DND-41 (cell line): ENCODE results near the gene NF2.
A peak's percentile ranks its signal among the peaks of the same experiment; 100 is the strongest.

Experiments used
- ATAC-seq: fragments of 200-7000 bp; cut with Tn5 transposase; 3 replicates; pipeline ENCODE4 v1.9.1; 2021; ENCODE audit warnings: low read depth; ENCODE audit not compliant: insufficient read depth
- DNase-seq: peaks from one replicate; pipeline ENCODE4 v3.0.0-alpha.2; 2020
- H2AFZ ChIP-seq: 2 replicates; pipeline ENCODE4 v1.6.0; 2012; ENCODE audit warnings: low read depth, low read length
- H3K27ac ChIP-seq: 2 replicates; pipeline ENCODE4 v1.5.1; 2012; ENCODE audit warnings: low read length, inconsistent platforms
- H3K27me3 ChIP-seq: fragments of 200-600 bp; sonication (generic); 2 replicates; pipeline ENCODE4 v1.6.0; 2012; ENCODE audit warnings: low read length, mild to moderate bottlenecking, inconsistent platforms; ENCODE audit not compliant: insufficient read depth, poor library complexity
- H3K36me3 ChIP-seq: 2 replicates; pipeline ENCODE4 v1.5.1; 2012; ENCODE audit warnings: low read length, inconsistent platforms; ENCODE audit not compliant: insufficient read depth
- H3K4me1 ChIP-seq: 2 replicates; pipeline ENCODE4 v1.5.1; 2012; ENCODE audit warnings: mild to moderate bottlenecking, low read length; ENCODE audit not compliant: insufficient read depth
- H3K4me2 ChIP-seq: 2 replicates; pipeline ENCODE4 v1.6.0; 2012; ENCODE audit warnings: mild to moderate bottlenecking, moderate library complexity, low read length, inconsistent platforms; ENCODE audit not compliant: insufficient read depth
- H3K4me3 ChIP-seq, 2 experiments: fragments of 200-600 bp in 1 of 2; shearing (Covaris generic) in 1 of 2; 2 replicates each; pipeline ENCODE4 v1.5.1; 2012 to 2016; ENCODE audit warnings: inconsistent platforms in 2 of 2, low read length in 2 of 2, mild to moderate bottlenecking in 2 of 2, low read depth in 1 of 2, moderate library complexity in 1 of 2
- H3K79me2 ChIP-seq: 2 replicates; pipeline ENCODE4 v1.6.0; 2012; ENCODE audit warnings: low read length, inconsistent platforms; ENCODE audit not compliant: insufficient read depth
- H3K9ac ChIP-seq: 2 replicates; pipeline ENCODE4 v1.6.0; 2012; ENCODE audit warnings: low read depth, mild to moderate bottlenecking, inconsistent platforms, low read length, moderate library complexity
- H3K9me3 ChIP-seq: 2 replicates; pipeline ENCODE4 v1.5.1; 2012; ENCODE audit warnings: low read length, moderate library complexity, mild to moderate bottlenecking, inconsistent platforms; ENCODE audit not compliant: insufficient read depth, severe bottlenecking
- H4K20me1 ChIP-seq: 2 replicates; pipeline ENCODE4 v1.6.0; 2012; ENCODE audit warnings: low read length; ENCODE audit not compliant: insufficient read depth
- CTCF ChIP-seq: IDR thresholded peaks from 2 replicates; pipeline ENCODE4 v1.5.1; 2012; ENCODE audit warnings: borderline replicate concordance, low read length, moderate library complexity, mild to moderate bottlenecking; ENCODE audit not compliant: poor library complexity, severe bottlenecking; ENCODE audit errors: extremely low read depth
- EZH2 ChIP-seq: IDR thresholded peaks from 3 replicates; pipeline ENCODE4 v1.6.1; 2012; ENCODE audit warnings: borderline replicate concordance, low read depth, mild to moderate bottlenecking, moderate library complexity, low read length, inconsistent platforms; ENCODE audit not compliant: severe bottlenecking

NF2 gene

GRCh38 chr22:29629903-29630516 lies 26.6 kb downstream of the NF2 start:
- Histone ChIP-seq H3K79me2 (peaks cover 93% of the 10 kb centered on the region), H3K9me3 (no peaks in the 10 kb centered on the region), H4K20me1 (peaks cover 37% of the 10 kb centered on the region; the same call in 1 of the 2 replicates), H3K9ac (no peak overlapping the region), H2AFZ (no peak overlapping the region), H3K27ac (peak overlapping the region; percentile 30), H3K36me3 (peaks cover 2% of the 10 kb centered on the region; the same call in 1 of the 2 replicates), H3K4me2 (no peak overlapping the region), H3K4me3 (no peak overlapping the region), H3K27me3 (no peaks in the 10 kb centered on the region), H3K4me1 (peaks cover 53% of the 10 kb centered on the region)
- TF ChIP-seq CTCF (no peak), EZH2 (no peak)
- DNase-seq (no peak), ATAC-seq (no peak)

DNA sequence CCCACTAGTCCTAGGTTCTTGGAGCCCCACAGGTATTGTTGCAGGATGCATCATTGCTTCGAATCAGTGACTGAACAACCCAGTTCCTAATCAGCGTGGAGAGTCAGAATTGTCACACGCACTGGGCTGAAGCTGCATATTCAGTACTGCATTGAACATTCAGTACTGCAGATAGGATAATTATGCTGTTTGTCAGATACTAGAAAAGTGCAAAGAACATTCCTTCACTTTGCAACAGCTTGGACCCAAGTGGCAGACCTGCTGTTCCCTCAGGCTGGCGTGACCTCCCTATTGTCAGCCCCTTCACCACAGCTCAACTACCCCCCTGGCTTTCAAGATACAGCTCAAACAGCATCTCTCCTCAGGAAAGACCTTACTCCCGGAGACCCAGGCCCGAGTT lies 27.6 kb downstream of the NF2 start:
- DNase-seq (no peak), ATAC-seq (no peak)
- no peak overlapping the region for H3K9ac ChIP-seq
- H3K79me2 ChIP-seq: peaks cover 94% of the 10 kb centered on the region
- no peaks in the 10 kb centered on the region for H3K27me3 ChIP-seq
- TF ChIP-seq CTCF (no peak), EZH2 (no peak)
- no peaks in the 10 kb centered on the region for H3K9me3 ChIP-seq
- H2AFZ ChIP-seq: no peak overlapping the region
- no peak overlapping the region for H3K27ac ChIP-seq
- peaks cover 47% of the 10 kb centered on the region for H3K4me1 ChIP-seq
- peaks cover 39% of the 10 kb centered on the region; the same call in 1 of the 2 replicates for H4K20me1 ChIP-seq
- H3K4me3 ChIP-seq: no peak overlapping the region
- H3K36me3 ChIP-seq: peaks cover 2% of the 10 kb centered on the region; the same call in 1 of the 2 replicates
- no peak overlapping the region for H3K4me2 ChIP-seq

DNA sequence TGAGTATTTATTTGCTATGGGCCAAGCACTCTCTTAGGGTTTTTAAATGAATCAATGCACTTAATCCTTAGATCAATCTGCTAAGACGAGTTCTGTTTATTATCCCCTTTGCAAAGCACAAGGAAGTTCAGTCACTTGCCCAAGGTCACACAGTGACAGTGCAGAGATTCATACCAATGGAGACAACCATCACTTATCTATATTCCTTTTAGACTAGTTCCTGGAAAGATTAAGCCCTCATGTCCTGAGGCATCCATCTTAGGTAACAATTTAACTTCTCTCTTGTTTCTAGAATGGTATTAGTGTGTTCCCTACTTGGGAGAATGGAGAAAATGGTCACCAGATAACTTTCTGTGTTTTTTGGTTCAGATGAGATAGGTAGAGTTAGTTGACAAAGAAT lies 28.3 kb downstream of the NF2 start:
- no peak overlapping the region for H2AFZ ChIP-seq
- TF ChIP-seq EZH2 (no peak), CTCF (no peak)
- H3K79me2 ChIP-seq: peaks cover 94% of the 10 kb centered on the region
- ATAC-seq (no peak), DNase-seq (no peak)
- H3K36me3 ChIP-seq: peaks cover 5% of the 10 kb centered on the region
- no peak overlapping the region for H3K4me2 ChIP-seq
- H4K20me1 ChIP-seq: peaks cover 36% of the 10 kb centered on the region; the same call in 1 of the 2 replicates
- no peak overlapping the region for H3K4me3 ChIP-seq
- H3K9me3 ChIP-seq: no peaks in the 10 kb centered on the region
- H3K27ac ChIP-seq: no peak overlapping the region
- H3K27me3 ChIP-seq: no peaks in the 10 kb centered on the region
- H3K4me1 ChIP-seq: peaks cover 41% of the 10 kb centered on the region
- no peak overlapping the region for H3K9ac ChIP-seq
